HepG2 (cell line): ENCODE data around the gene TBXA2R. TPM values are rescaled to one million over a fixed set of nuclear protein-coding genes. Genes with fewer than 3 reads are reported as not detected.

Source experiments
- ATF2 ChIP-seq: sonication (generic); formaldehyde crosslinking; IDR thresholded peaks from 2 replicates; pipeline ENCODE4 v1.4.0; 2020; ENCODE audit warnings: missing genetic modification reagents
- E2F5 ChIP-seq: sonication (generic); formaldehyde crosslinking; conservative IDR thresholded peaks from 2 replicates; pipeline ENCODE4 v1.4.0; 2020; ENCODE audit warnings: missing genetic modification reagents
- ISL2 ChIP-seq: sonication (generic); formaldehyde crosslinking; IDR thresholded peaks from 2 replicates; pipeline ENCODE4 v1.5.0; 2020; ENCODE audit warnings: missing genetic modification reagents
- JUN ChIP-seq: sonication (generic); formaldehyde crosslinking; IDR thresholded peaks from 2 replicates; pipeline ENCODE4 v1.4.0; 2020; ENCODE audit warnings: mild to moderate bottlenecking, missing genetic modification reagents
- KLF6 ChIP-seq: IDR thresholded peaks from 2 replicates; pipeline ENCODE4 v1.8.0; 2016; ENCODE audit warnings: missing biosample characterization, missing genetic modification reagents
- MLX ChIP-seq: IDR thresholded peaks from 2 replicates; pipeline ENCODE4 v1.6.1; 2016
- NAIF1 ChIP-seq: sonication (generic); formaldehyde crosslinking; IDR thresholded peaks from 2 replicates; pipeline ENCODE4 v1.5.0; 2020; ENCODE audit warnings: mild to moderate bottlenecking, missing genetic modification reagents, borderline replicate concordance
- NFE2L2 ChIP-seq: fragments of 150-350 bp; IDR thresholded peaks from 2 replicates; pipeline ENCODE4 v1.6.1; 2014; ENCODE audit warnings: low read length
- NFIB ChIP-seq: sonication (generic); formaldehyde crosslinking; IDR thresholded peaks from 2 replicates; pipeline ENCODE4 v1.9.0; 2021; ENCODE audit warnings: missing genetic modification reagents, mild to moderate bottlenecking, borderline replicate concordance
- NPAS2 ChIP-seq: sonication (generic); formaldehyde crosslinking; IDR thresholded peaks from 2 replicates; pipeline ENCODE4 v1.8.0; 2022; ENCODE audit warnings: mild to moderate bottlenecking, missing genetic modification reagents, borderline replicate concordance
- NR2C2 ChIP-seq: sonication (generic); formaldehyde crosslinking; IDR thresholded peaks from 2 replicates; pipeline ENCODE4 v1.4.0; 2020; ENCODE audit warnings: missing genetic modification reagents, mild to moderate bottlenecking, moderate library complexity, borderline replicate concordance
- RFX5 ChIP-seq: IDR thresholded peaks from 2 replicates; pipeline ENCODE4 v1.6.1; 2011; ENCODE audit warnings: low read depth, low read length, improper control_type of control experiment
- SALL1 ChIP-seq: sonication (generic); formaldehyde crosslinking; IDR thresholded peaks from 2 replicates; pipeline ENCODE4 v1.8.0; 2022; ENCODE audit warnings: mild to moderate bottlenecking, missing genetic modification reagents
- SAP130 ChIP-seq: IDR thresholded peaks from 2 replicates; pipeline ENCODE4 v1.6.1; 2016; ENCODE audit warnings: low read depth
- SIN3B ChIP-seq: fragments of 150-350 bp; IDR thresholded peaks from 2 replicates; pipeline ENCODE4 v1.6.1; 2014; ENCODE audit warnings: low read length
- SOX13 ChIP-seq, 3 experiments: fragments of 450-650 bp in 1 of 3; sonication (generic) in 1 of 3; formaldehyde crosslinking in 1 of 3; IDR thresholded peaks in 2 of 3; conservative IDR thresholded peaks in 1 of 3; 2 replicates each; pipeline versions ENCODE4 v1.5.0 to v1.6.1; 2016 to 2020; ENCODE audit warnings: antibody characterized with exemption in 1 of 3, mild to moderate bottlenecking in 1 of 3, missing compliant biosample characterization in 1 of 3, missing genetic modification reagents in 1 of 3, moderate library complexity in 1 of 3
- TBL1XR1 ChIP-seq: fragments of 150-350 bp; IDR thresholded peaks from 2 replicates; pipeline ENCODE4 v1.6.1; 2014; ENCODE audit warnings: borderline replicate concordance, low read length; ENCODE audit not compliant: partially characterized antibody
- THRA ChIP-seq: sonication (generic); formaldehyde crosslinking; IDR thresholded peaks from 2 replicates; pipeline ENCODE4 v1.4.0; 2020; ENCODE audit warnings: missing genetic modification reagents, borderline replicate concordance
- U2AF2 ChIP-seq: fragments of 200-400 bp; formaldehyde crosslinking; IDR thresholded peaks from 2 replicates; pipeline ENCODE4 v1.6.1; 2017; ENCODE audit warnings: low read depth, mild to moderate bottlenecking, low read length
- YY1 ChIP-seq: IDR thresholded peaks from 2 replicates; pipeline ENCODE4 v1.6.1; 2011; ENCODE audit warnings: low read length, low read depth, moderate library complexity, mild to moderate bottlenecking; ENCODE audit not compliant: insufficient read depth, insufficient replicate concordance
- ZEB1 ChIP-seq: IDR thresholded peaks from 2 replicates; pipeline ENCODE4 v1.6.1; 2012; ENCODE audit warnings: mild to moderate bottlenecking, low read depth, inconsistent platforms; ENCODE audit not compliant: insufficient replicate concordance
- ZNF383 ChIP-seq: sonication (generic); formaldehyde crosslinking; IDR thresholded peaks from 2 replicates; pipeline ENCODE4 v1.4.0; 2020; ENCODE audit warnings: missing genetic modification reagents, mild to moderate bottlenecking, borderline replicate concordance
- ZNF572 ChIP-seq: sonication (generic); formaldehyde crosslinking; IDR thresholded peaks from 2 replicates; pipeline ENCODE4 v1.5.1; 2020; ENCODE audit warnings: mild to moderate bottlenecking, missing genetic modification reagents
- ZNF724P ChIP-seq: sonication (generic); formaldehyde crosslinking; IDR thresholded peaks from 2 replicates; pipeline ENCODE4 v1.8.0; 2022; ENCODE audit warnings: missing genetic modification reagents, borderline replicate concordance
- ZNF780A ChIP-seq: sonication (generic); formaldehyde crosslinking; IDR thresholded peaks from 2 replicates; pipeline ENCODE4 v1.8.0; 2022; ENCODE audit warnings: mild to moderate bottlenecking, missing genetic modification reagents, moderate library complexity
- ZNF782 ChIP-seq: sonication (generic); formaldehyde crosslinking; IDR thresholded peaks from 2 replicates; pipeline ENCODE4 v1.4.0; 2020; ENCODE audit warnings: missing genetic modification reagents, mild to moderate bottlenecking, borderline replicate concordance
- ZNF850 ChIP-seq: sonication (generic); formaldehyde crosslinking; conservative IDR thresholded peaks from 2 replicates; pipeline ENCODE4 v1.9.0; 2021; ENCODE audit warnings: mild to moderate bottlenecking, missing genetic modification reagents
- polyA plus RNA-seq, 8 experiments: library from polyadenylated mRNA; depleted of rRNA in 3 of 8; stranded (reverse) in 7 of 8; unstranded in 1 of 8; fragments of >200 nt; fragmentation: Illumina TruSeq in 4 of 8; extraction: Trizol in 4 of 8; gene quantifications; 2 replicates each; pipeline versions ENCODE4 v1.2.1 to v1.2.3, GENCODE V29; 2011 to 2016; ENCODE audit warnings: low read depth in 4 of 8, missing spikeins in 1 of 8, mixed read lengths in 1 of 8; ENCODE audit not compliant: insufficient read depth in 1 of 8
- total RNA-seq, 5 experiments: library from RNA; depleted of rRNA; stranded (reverse); fragments of >200 nt; fragmentation: Illumina TruSeq; extraction: Trizol; gene quantifications; 2 replicates each; pipeline ENCODE4 v1.2.3, GENCODE V29; 2016; ENCODE audit warnings: low read depth in 1 of 5

Gene TBXA2R
- total and polyA plus RNA-seq, 2 of the 13 experiments (the other 11 are each of a cell fraction or from before 2014, with no cell fraction given), result 0.09 TPM; not detected in 1

GRCh38 chr19:3557461-3558248 lies 49.0 kb downstream of the TBXA2R start, which contains the start of gene MFSD12 (continued):
- no peak for TF ChIP-seq SOX13 (IDR thresholded peaks at IDR 0.05)
- TF ChIP-seq SOX13 (CRISPR knock-in tag; conservative IDR thresholded peaks at IDR 0.05 in 1 of 2, IDR thresholded peaks at IDR 0.05 in 1 of 2), result peak in 1 of 2 experiments; percentile 30; a peak in 1 of 4 replicates
- no peak for TF ChIP-seq U2AF2
- TF ChIP-seq THRA (CRISPR knock-in tag), result no peak
- TF ChIP-seq SALL1, result peak; percentile 58
- no peak for TF ChIP-seq TBL1XR1
- no peak for TF ChIP-seq YY1
- TF ChIP-seq ZEB1, result no peak
- TF ChIP-seq NFE2L2, result no peak
- no peak for TF ChIP-seq MLX
- TF ChIP-seq ZNF850 (CRISPR knock-in tag), result no peak
- no peak for TF ChIP-seq NFIB (CRISPR knock-in tag)
- no peak for TF ChIP-seq ATF2 (CRISPR knock-in tag)
- peak; percentile 51; the same call in 1 of the 2 replicates for TF ChIP-seq KLF6 (CRISPR knock-in tag)
- TF ChIP-seq NAIF1, result no peak
- TF ChIP-seq E2F5 (CRISPR knock-in tag), result no peak
- no peak for TF ChIP-seq NR2C2 (CRISPR knock-in tag)
- TF ChIP-seq SIN3B, result no peak
- TF ChIP-seq ISL2 (CRISPR knock-in tag), result no peak
- no peak for TF ChIP-seq ZNF572 (CRISPR knock-in tag)
- no peak for TF ChIP-seq RFX5
- TF ChIP-seq ZNF383, result no peak
- no peak for TF ChIP-seq ZNF724P (CRISPR knock-in tag)
- TF ChIP-seq ZNF782 (CRISPR knock-in tag), result no peak; the same call in 1 of the 2 replicates
- TF ChIP-seq NPAS2 (CRISPR knock-in tag), result no peak
- peak; percentile 70 for TF ChIP-seq SAP130 (CRISPR knock-in tag)
- TF ChIP-seq JUN (CRISPR knock-in tag), result no peak; the same call in 1 of the 2 replicates
- TF ChIP-seq ZNF780A, result no peak
